Naive thymus-derived CD8-positive, alpha-beta T cell (primary cell): ENCODE data around the gene ARFGAP2. TPM values are rescaled to one million over a fixed set of nuclear protein-coding genes. Genes with fewer than 3 reads are reported as not detected.
A peak's percentile ranks its signal among the peaks of the same experiment; 100 is the strongest.

ENCODE experiments used
- ATAC-seq, 2 donors: fragments of 150-1000 bp; cut with Tn5 transposase in 1 of 2; sonication (Bioruptor Pico), chemical (Tn5 transposase) in 1 of 2; 1 replicate in 1 of 2; 2 replicates in 1 of 2; pipeline ENCODE4 v1.10.0; 2021; ENCODE audit warnings: mild to moderate bottlenecking in 2 of 2, moderate library complexity in 2 of 2
- POLR2A ChIA-PET: fragments of 350-600 bp; sonication (Branson Sonifier 250); formaldehyde crosslinking; loops from one replicate; lab custom pipeline; 2021; ENCODE audit warnings: antibody characterized with exemption; lab: Charles Lee
- DNase-seq, 10 donors: peaks; one replicate each; pipeline versions ENCODE4 v3.0.0 to v3.0.0-alpha.2; 2020 to 2022
- H3K27ac Mint-ChIP-seq, 10 donors: one replicate each; pipeline ENCODE4 v1.8.0; 2020 to 2022; ENCODE audit warnings: mild to moderate bottlenecking in 10 of 10, mixed read lengths in 10 of 10, moderate library complexity in 4 of 10, inconsistent platforms in 1 of 10
- H3K27me3 Mint-ChIP-seq, 5 donors: one replicate each; pipeline ENCODE4 v1.8.0; 2021 to 2022; ENCODE audit warnings: mixed read lengths in 5 of 5
- H3K36me3 Mint-ChIP-seq, 3 donors: one replicate each; pipeline ENCODE4 v1.8.0; 2020 to 2022; ENCODE audit warnings: mixed read lengths in 3 of 3, mild to moderate bottlenecking in 2 of 3, inconsistent platforms in 1 of 3
- H3K4me1 Mint-ChIP-seq, 4 donors: one replicate each; pipeline ENCODE4 v1.8.0; 2021 to 2022; ENCODE audit warnings: mixed read lengths in 4 of 4
- H3K4me3 Mint-ChIP-seq, 10 donors: one replicate each; pipeline ENCODE4 v1.8.0; 2020 to 2022; ENCODE audit warnings: mild to moderate bottlenecking in 10 of 10, mixed read lengths in 10 of 10, moderate library complexity in 6 of 10, inconsistent platforms in 1 of 10
- H3K9me3 Mint-ChIP-seq, 9 donors: one replicate each; pipeline ENCODE4 v1.8.0; 2020 to 2022; ENCODE audit warnings: mixed read lengths in 9 of 9, mild to moderate bottlenecking in 3 of 9, inconsistent platforms in 1 of 9, moderate library complexity in 1 of 9
- polyA plus RNA-seq, 3 donors: library from polyadenylated mRNA; unstranded; fragments of 300-500 nt; fragmentation: Illumina TruSeq; gene quantifications; one replicate each; pipeline ENCODE4 v1.2.3, GENCODE V29; 2021
- total RNA-seq, 8 experiments: library from RNA in 2 of 8; stranded (reverse) in 2 of 8; gene quantifications; one replicate each; pipeline ENCODE4 v1.2.3 and lab custom pipeline; 2021 to 2026

Gene ARFGAP2
- total and polyA plus RNA-seq, 5 experiments from 2014 or later: 97.8 to 172 (median 111) TPM

GRCh38 chr11:47186076-47186699, 9.5 kb upstream of the ARFGAP2 start, which contains the start of gene PACSIN3:
PACSIN3 (minus strand) TSS chr11:47186434; CDS start chr11:47182727, 3,707 bp downstream.
- ATAC-seq: peak; percentile 49 to 78
- Mint-ChIP-seq H3K27me3 (peaks cover 5 to 48% (median 15%) of the 10 kb centered on the region in 5 donors), H3K36me3 (no peaks in the 10 kb centered on the region), H3K27ac (peak within 1 kb of the TSS in 1 of 10 donors; percentile 83), H3K4me1 (peaks cover 3 to 9% (median 7%) of the 10 kb centered on the region in 4 donors), H3K4me3 (peak within 1 kb of the TSS; percentile 72 to 90 (median 82)), H3K9me3 (no peaks in the 10 kb centered on the region)
- DNase-seq: peak in 4 of 10 donors; percentile 16 to 48 (median 34)
- POLR2A ChIA-PET: interaction anchor here (2.0 to 3.9 kb wide), 2 partner anchors 9 to 29 kb away, joined by 7 to 38 read pairs; partner anchors contain the start of gene DDB2

- DNase-seq: no peak
Observed at GRCh38 chr11:47185305-47186075, 8.8 kb upstream of the ARFGAP2 start.

GRCh38 chr11:47184711-47185304, 8.1 kb upstream of the ARFGAP2 start:
- Mint-ChIP-seq H3K4me1 (peaks cover 3 to 10% (median 7%) of the 10 kb centered on the region in 4 donors), H3K9me3 (no peaks in the 10 kb centered on the region), H3K36me3 (no peaks in the 10 kb centered on the region), H3K27me3 (peaks cover 5 to 48% (median 15%) of the 10 kb centered on the region in 5 donors), H3K27ac (no peak overlapping the region), H3K4me3 (peak overlapping the region in 5 of 10 donors; percentile 19 to 53 (median 36))
- DNase-seq (no peak), ATAC-seq (no peak)
- POLR2A ChIA-PET: interaction anchor here (1.2 to 3.9 kb wide), 3 partner anchors 30 to 242 kb away, joined by 3 to 38 read pairs (median 3); partner anchors contain the start of genes ACP2, DDB2 and PSMC3

More at GRCh38 chr11:47185305-47186075, 8.8 kb upstream of the ARFGAP2 start:
- H3K4me3 Mint-ChIP-seq: peak overlapping the region in 9 of 10 donors; percentile 27 to 58 (median 47)
- POLR2A ChIA-PET: interaction anchor here (1.2 to 3.9 kb wide), 3 partner anchors 30 to 241 kb away, joined by 3 to 38 read pairs (median 3); partner anchors contain the start of genes ACP2, DDB2 and PSMC3
- peak in 1 of 2 donors; percentile 4 for ATAC-seq
- no peaks in the 10 kb centered on the region for H3K9me3 Mint-ChIP-seq
- H3K27me3 Mint-ChIP-seq: peaks cover 5 to 48% (median 15%) of the 10 kb centered on the region in 5 donors
- H3K36me3 Mint-ChIP-seq: no peaks in the 10 kb centered on the region
- H3K27ac Mint-ChIP-seq: no peak overlapping the region
- peaks cover 3 to 9% (median 7%) of the 10 kb centered on the region in 4 donors for H3K4me1 Mint-ChIP-seq

GRCh38 chr11:47183969-47184368, 7.3 kb upstream of the ARFGAP2 start:
- POLR2A ChIA-PET: interaction anchor here (1.1 kb wide), 1 partner anchor 55 kb away, joined by 3 read pairs; no protein-coding TSS in a partner anchor
- Mint-ChIP-seq H3K4me3 (peak overlapping the region in 4 of 10 donors; percentile 9 to 36 (median 22)), H3K27me3 (peaks cover 4 to 45% (median 15%) of the 10 kb centered on the region in 5 donors), H3K36me3 (no peaks in the 10 kb centered on the region), H3K27ac (no peak overlapping the region), H3K4me1 (peaks cover 5 to 15% (median 12%) of the 10 kb centered on the region in 4 donors), H3K9me3 (no peaks in the 10 kb centered on the region)
- ATAC-seq (no peak), DNase-seq (no peak)

GRCh38 chr11:47183031-47183856, 6.6 kb upstream of the ARFGAP2 start:
- ATAC-seq (no peak), DNase-seq (no peak)
- no peak overlapping the region for H3K4me3 Mint-ChIP-seq
- no peaks in the 10 kb centered on the region for H3K9me3 Mint-ChIP-seq
- H3K4me1 Mint-ChIP-seq: peaks cover 5 to 15% (median 12%) of the 10 kb centered on the region in 4 donors
- H3K27me3 Mint-ChIP-seq: peaks cover 4 to 44% (median 15%) of the 10 kb centered on the region in 5 donors
- H3K27ac Mint-ChIP-seq: no peak overlapping the region
- POLR2A ChIA-PET: interaction anchor here (1.1 to 1.2 kb wide), 2 partner anchors 56 to 88 kb away, joined by 3 read pairs; no protein-coding TSS in a partner anchor
- no peaks in the 10 kb centered on the region for H3K36me3 Mint-ChIP-seq

- Mint-ChIP-seq H3K4me3 (no peak overlapping the region), H3K9me3 (no peaks in the 10 kb centered on the region), H3K27ac (no peak overlapping the region), H3K4me1 (peaks cover 8 to 20% (median 18%) of the 10 kb centered on the region in 4 donors), H3K27me3 (peaks cover 4 to 38% (median 13%) of the 10 kb centered on the region in 5 donors), H3K36me3 (no peaks in the 10 kb centered on the region)
- DNase-seq (no peak), ATAC-seq (no peak)
- POLR2A ChIA-PET: interaction anchor here (1.2 kb wide), 1 partner anchor 89 kb away, joined by 3 read pairs; no protein-coding TSS in a partner anchor
Observed at GRCh38 chr11:47182380-47182779, 5.7 kb upstream of the ARFGAP2 start.

GRCh38 chr11:47181271-47181670, 4.6 kb upstream of the ARFGAP2 start:
- Mint-ChIP-seq H3K27me3 (peaks cover 4 to 36% (median 9%) of the 10 kb centered on the region in 5 donors), H3K4me1 (peaks cover 11 to 22% (median 17%) of the 10 kb centered on the region in 4 donors), H3K4me3 (no peak overlapping the region), H3K27ac (no peak overlapping the region), H3K36me3 (peaks cover 0 to 2% (median 0%) of the 10 kb centered on the region in 3 donors), H3K9me3 (no peaks in the 10 kb centered on the region)
- POLR2A ChIA-PET: interaction anchor here (0.7 to 6.6 kb wide), 2 partner anchors 19 to 34 kb away, joined by 3 to 59 read pairs; partner anchors contain the start of gene DDB2
- ATAC-seq (no peak), DNase-seq (no peak)

GRCh38 chr11:47180006-47180787, 3.5 kb upstream of the ARFGAP2 start:
- DNase-seq (no peak), ATAC-seq (no peak)
- POLR2A ChIA-PET: interaction anchor here (3.5 to 6.6 kb wide), 2 partner anchors 35 to 69 kb away, joined by 17 to 59 read pairs; partner anchors contain the start of genes ACP2 and DDB2
- H3K27me3 Mint-ChIP-seq: peaks cover 4 to 36% (median 9%) of the 10 kb centered on the region in 5 donors
- H3K4me3 Mint-ChIP-seq: no peak overlapping the region
- H3K4me1 Mint-ChIP-seq: peaks cover 12 to 31% (median 26%) of the 10 kb centered on the region in 4 donors
- no peaks in the 10 kb centered on the region for H3K9me3 Mint-ChIP-seq
- H3K36me3 Mint-ChIP-seq: peaks cover 0 to 2% (median 0%) of the 10 kb centered on the region in 3 donors
- peak overlapping the region in 2 of 10 donors; percentile 48 for H3K27ac Mint-ChIP-seq

- peaks cover 0 to 2% (median 0%) of the 10 kb centered on the region in 3 donors for H3K36me3 Mint-ChIP-seq
- H3K9me3 Mint-ChIP-seq: no peaks in the 10 kb centered on the region
- H3K27me3 Mint-ChIP-seq: peaks cover 4 to 32% (median 9%) of the 10 kb centered on the region in 5 donors
- DNase-seq: peak in 3 of 10 donors; percentile 35 to 45 (median 43)
- peak overlapping the region in 4 of 10 donors; percentile 41 to 68 (median 48) for H3K27ac Mint-ChIP-seq
- no peak for ATAC-seq
- H3K4me1 Mint-ChIP-seq: peaks cover 12 to 33% (median 30%) of the 10 kb centered on the region in 4 donors
- H3K4me3 Mint-ChIP-seq: no peak overlapping the region
- POLR2A ChIA-PET: interaction anchor here (3.5 to 6.6 kb wide), 2 partner anchors 36 to 69 kb away, joined by 17 to 59 read pairs; partner anchors contain the start of genes ACP2 and DDB2
Observed at GRCh38 chr11:47179655-47179991, 2.9 kb upstream of the ARFGAP2 start.
